CD4-positive, alpha-beta T cell treated with Interleukin-21 for 1 hour (primary cell): ENCODE data around the gene DNM1L.
"Not testable (repeated sequence)": the region's sequence is repeated elsewhere in the genome, so short reads cannot be mapped to it uniquely, and the experiment has no call there.

Experiments
- DNase-seq: peaks from one replicate; pipeline ENCODE4 v3.0.0-alpha.2; 2020

The DNM1L gene

GRCh38 chr12:32698285-32698684 is 19.2 kb downstream of the DNM1L start:
- no peak for DNase-seq

GRCh38 chr12:32699437-32699836 is 20.3 kb downstream of the DNM1L start:
- not testable (repeated sequence) for DNase-seq

- no peak for DNase-seq
Measured at GRCh38 chr12:32702473-32702872, 23.4 kb downstream of the DNM1L start.

GRCh38 chr12:32702946-32703345 is 23.8 kb downstream of the DNM1L start:
- no peak for DNase-seq

- DNase-seq: no peak
Measured at GRCh38 chr12:32705783-32706182, 26.7 kb downstream of the DNM1L start.

- DNase-seq: no peak
Measured at GRCh38 chr12:32706335-32707024, 27.4 kb downstream of the DNM1L start.

- no peak for DNase-seq
Measured at GRCh38 chr12:32708926-32709325, 29.8 kb downstream of the DNM1L start.

GRCh38 chr12:32714772-32715171 is 35.7 kb downstream of the DNM1L start:
- DNase-seq: no peak

- DNase-seq: no peak
Measured at GRCh38 chr12:32718926-32719325, 39.8 kb downstream of the DNM1L start.

GRCh38 chr12:32725308-32725707 is 46.2 kb downstream of the DNM1L start:
- DNase-seq: not testable (repeated sequence)

GRCh38 chr12:32726286-32726685 is 47.2 kb downstream of the DNM1L start:
- DNase-seq: no peak

- DNase-seq: no peak
Measured at GRCh38 chr12:32727237-32727636, 48.1 kb downstream of the DNM1L start.

- no peak for DNase-seq
Measured at GRCh38 chr12:32734952-32735351, 55.9 kb downstream of the DNM1L start.

GRCh38 chr12:32736445-32736844 is 57.3 kb downstream of the DNM1L start:
- no peak for DNase-seq

GRCh38 chr12:32737715-32738114 is 58.6 kb downstream of the DNM1L start:
- DNase-seq: no peak

- DNase-seq: no peak
Measured at GRCh38 chr12:32739279-32739678, 60.2 kb downstream of the DNM1L start.

- DNase-seq: no peak
Measured at GRCh38 chr12:32742133-32742532, 63.0 kb downstream of the DNM1L start.

- DNase-seq: no peak
Measured at GRCh38 chr12:32743264-32743663, 64.2 kb downstream of the DNM1L start.

GRCh38 chr12:32753605-32754004 is 74.5 kb downstream of the DNM1L start:
- DNase-seq: no peak

GRCh38 chr12:32754111-32754510 is 75.0 kb downstream of the DNM1L start:
- DNase-seq: no peak

- peak; percentile 77 for DNase-seq
Measured at GRCh38 chr12:32755051-32755653, 76.1 kb downstream of the DNM1L start.

- peak; percentile 92 for DNase-seq
Measured at GRCh38 chr12:32755654-32756475, 76.8 kb downstream of the DNM1L start, which contains the start of gene YARS2. TSS of gene YARS2 (minus strand) at chr12:32755897. CDS start at chr12:32755874, 23 bp downstream.

- no peak for DNase-seq
Measured at GRCh38 chr12:32756476-32757066, 77.5 kb downstream of the DNM1L start.
